Mesenchymal stem cell (in vitro differentiated cells and primary cell): Measurements from ENCODE around the gene KDM7A.

Experiments used
- DNase-seq: peaks from one replicate; pipeline ENCODE4 v3.0.0-alpha.2; 2013
- H2AFZ ChIP-seq: one replicate; pipeline ENCODE4 v1.6.1; 2013; ENCODE audit warnings: low read depth, mild to moderate bottlenecking, control low read depth, inconsistent platforms, low read length, moderate library complexity
- H2AK5ac ChIP-seq: 2 replicates; pipeline ENCODE4 v1.6.1; 2013; ENCODE audit warnings: low read length, moderate library complexity, mild to moderate bottlenecking, inconsistent platforms; ENCODE audit not compliant: severe bottlenecking
- H2BK120ac ChIP-seq: one replicate; pipeline ENCODE4 v1.6.1; 2013; ENCODE audit warnings: low read depth, mild to moderate bottlenecking, inconsistent platforms, low read length, moderate library complexity
- H2BK12ac ChIP-seq, 2 experiments: one replicate each; pipeline ENCODE4 v1.6.1; 2013; ENCODE audit warnings: inconsistent platforms in 2 of 2, low read length in 2 of 2, mild to moderate bottlenecking in 2 of 2, moderate library complexity in 2 of 2, control low read depth in 1 of 2
- H2BK15ac ChIP-seq: one replicate; pipeline ENCODE4 v1.6.1; 2013; ENCODE audit warnings: mild to moderate bottlenecking, low read depth, inconsistent platforms; ENCODE audit not compliant: poor library complexity, severe bottlenecking
- H2BK5ac ChIP-seq: 2 replicates; pipeline ENCODE4 v1.6.1; 2013; ENCODE audit warnings: low read depth, mild to moderate bottlenecking, low read length, control low read depth, inconsistent platforms; ENCODE audit not compliant: poor library complexity, severe bottlenecking
- H3K14ac ChIP-seq, 2 experiments: one replicate each; pipeline ENCODE4 v1.6.1; 2013; ENCODE audit warnings: inconsistent platforms in 2 of 2, low read length in 2 of 2, control low read depth in 1 of 2, mild to moderate bottlenecking in 1 of 2, moderate library complexity in 1 of 2
- H3K18ac ChIP-seq, 2 experiments: one replicate each; pipeline ENCODE4 v1.6.1; 2013; ENCODE audit warnings: inconsistent platforms in 2 of 2, low read length in 2 of 2, control low read depth in 1 of 2, low read depth in 1 of 2, mild to moderate bottlenecking in 1 of 2
- H3K23ac ChIP-seq, 2 experiments: one replicate each; pipeline ENCODE4 v1.6.1; 2013; ENCODE audit warnings: inconsistent platforms in 2 of 2, low read length in 2 of 2, mild to moderate bottlenecking in 2 of 2, moderate library complexity in 2 of 2, control low read depth in 1 of 2
- H3K27ac ChIP-seq: 2 replicates; pipeline ENCODE4 v1.5.1; 2013; ENCODE audit warnings: mild to moderate bottlenecking, moderate library complexity, low read length, control low read depth, inconsistent platforms; ENCODE audit not compliant: poor library complexity, severe bottlenecking
- H3K27me3 ChIP-seq, 2 experiments: 2 replicates each; pipeline versions ENCODE4 v1.6.1 to v1.7.0; 2013; ENCODE audit warnings: low read length in 2 of 2, mild to moderate bottlenecking in 2 of 2, moderate library complexity in 2 of 2, control low read depth in 1 of 2, inconsistent platforms in 1 of 2; ENCODE audit not compliant: control insufficient read depth in 1 of 2, insufficient read depth in 1 of 2
- H3K36me3 ChIP-seq, 2 experiments: 2 replicates each; pipeline versions ENCODE4 v1.6.1 to v1.7.0; 2013; ENCODE audit warnings: low read length in 2 of 2, control low read depth in 1 of 2, inconsistent platforms in 1 of 2, low read depth in 1 of 2, mild to moderate bottlenecking in 1 of 2; ENCODE audit not compliant: insufficient read depth in 2 of 2, control insufficient read depth in 1 of 2
- H3K4ac ChIP-seq, 2 experiments: one replicate each; pipeline ENCODE4 v1.6.1; 2013; ENCODE audit warnings: inconsistent platforms in 2 of 2, low read length in 2 of 2, mild to moderate bottlenecking in 2 of 2, moderate library complexity in 2 of 2, control low read depth in 1 of 2, low read depth in 1 of 2
- H3K4me1 ChIP-seq: 2 replicates; pipeline ENCODE4 v1.6.1; 2013; ENCODE audit warnings: low read depth, low read length, control low read depth; ENCODE audit not compliant: control insufficient read depth, insufficient read depth
- H3K4me2 ChIP-seq: 2 replicates; pipeline ENCODE4 v1.6.1; 2013; ENCODE audit warnings: low read length, mild to moderate bottlenecking, inconsistent platforms; ENCODE audit not compliant: poor library complexity, severe bottlenecking
- H3K4me3 ChIP-seq, 2 experiments: 2 replicates each; pipeline versions ENCODE4 v1.5.1 to v1.7.0; 2013; ENCODE audit warnings: low read length in 2 of 2, mild to moderate bottlenecking in 2 of 2, control low read depth in 1 of 2, low read depth in 1 of 2; ENCODE audit not compliant: insufficient read depth in 1 of 2
- H3K79me1 ChIP-seq: replicated peaks from 2 replicates; pipeline ENCODE4 v1.6.1; 2013; ENCODE audit warnings: mild to moderate bottlenecking, control low read depth, low read length, inconsistent platforms; ENCODE audit not compliant: poor library complexity, severe bottlenecking
- H3K9ac ChIP-seq: 2 replicates; pipeline ENCODE4 v1.7.0; 2013; ENCODE audit warnings: mild to moderate bottlenecking, low read length, moderate library complexity
- H3K9me3 ChIP-seq: 2 replicates; pipeline ENCODE4 v1.7.0; 2013; ENCODE audit warnings: mild to moderate bottlenecking, low read length; ENCODE audit not compliant: control insufficient read depth
- H4K8ac ChIP-seq: one replicate; pipeline ENCODE4 v1.6.1; 2013; ENCODE audit warnings: inconsistent platforms, mild to moderate bottlenecking, low read length, moderate library complexity
- H4K91ac ChIP-seq: one replicate; pipeline ENCODE4 v1.6.1; 2013; ENCODE audit warnings: mild to moderate bottlenecking, low read length, inconsistent platforms
- WGBS: methylation state at CpG from one replicate; pipeline ENCODE4 v1.1.7; 2013; ENCODE audit warnings: mixed read lengths; 5-methylcytosine and 5-hydroxymethylcytosine counted together

KDM7A gene

DNA sequence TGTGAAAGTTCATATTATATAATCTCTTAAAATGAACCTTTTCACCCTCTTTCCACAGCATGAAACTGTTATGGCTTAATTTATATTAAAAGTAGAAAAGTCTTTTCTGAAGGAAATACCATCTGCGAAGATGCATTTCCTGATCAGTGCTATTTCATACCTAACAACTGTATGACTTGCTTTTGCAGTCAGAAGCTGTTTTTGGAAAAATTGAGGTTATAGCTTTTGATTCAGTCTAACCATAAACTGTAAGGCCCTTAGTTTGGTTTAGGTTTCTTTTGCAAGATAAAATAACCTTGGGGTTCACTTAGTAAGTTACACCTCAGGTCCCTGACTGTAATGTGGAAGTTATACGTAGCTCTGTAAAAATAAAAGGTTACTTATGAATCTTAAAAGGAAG, 91.3 kb downstream of the KDM7A start:
- WGBS = no CpG with 5 or more reads among the region's 2 CpGs
- H3K36me3 ChIP-seq = peaks cover 0 to 25% of the 10 kb centered on the region in 2 experiments
- H2AFZ ChIP-seq = no peak overlapping the region
- no peak overlapping the region for H2BK5ac ChIP-seq
- H4K91ac ChIP-seq = no peak overlapping the region
- no peaks in the 10 kb centered on the region for H3K4me1 ChIP-seq
- no peak overlapping the region for H3K9ac ChIP-seq
- no peak overlapping the region for H2BK120ac ChIP-seq
- H3K18ac ChIP-seq = no peak overlapping the region
- no peak overlapping the region for H3K4me3 ChIP-seq
- DNase-seq = no peak
- H3K9me3 ChIP-seq = no peaks in the 10 kb centered on the region
- no peak overlapping the region for H2AK5ac ChIP-seq
- H3K4me2 ChIP-seq = no peak overlapping the region
- H3K79me1 ChIP-seq = no peaks in the 10 kb centered on the region
- H3K27me3 ChIP-seq = peaks cover 6 to 8% of the 10 kb centered on the region in 2 experiments
- no peak overlapping the region for H4K8ac ChIP-seq
- no peak overlapping the region for H3K27ac ChIP-seq
- H3K14ac ChIP-seq = no peak overlapping the region
- H3K23ac ChIP-seq = no peak overlapping the region
- no peak overlapping the region for H2BK12ac ChIP-seq
- no peak overlapping the region for H3K4ac ChIP-seq
- H2BK15ac ChIP-seq = no peak overlapping the region

DNA sequence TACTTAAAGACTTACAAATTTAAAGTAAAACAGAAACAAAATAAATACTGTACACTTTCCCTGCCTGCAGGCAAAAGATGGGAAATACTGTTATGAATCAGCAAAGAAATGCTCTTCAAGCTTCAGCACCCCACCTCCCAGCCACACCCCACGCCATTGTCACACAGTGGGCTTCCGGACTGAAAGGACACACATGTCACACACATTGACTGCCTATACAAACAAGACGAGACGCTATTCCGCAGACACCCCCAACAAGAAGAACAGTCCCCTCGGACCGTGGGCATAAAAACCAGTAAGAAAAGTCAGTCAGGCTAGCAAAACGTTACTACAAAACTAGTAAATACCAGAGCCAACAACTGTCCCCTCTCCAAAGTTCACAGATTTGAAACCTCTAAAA, 91.8 kb downstream of the KDM7A start:
- H3K79me1 ChIP-seq = no peaks in the 10 kb centered on the region
- H2AK5ac ChIP-seq = no peak overlapping the region
- H2BK15ac ChIP-seq = no peak overlapping the region
- no peak overlapping the region for H3K4ac ChIP-seq
- peaks cover 9 to 13% of the 10 kb centered on the region in 2 experiments for H3K27me3 ChIP-seq
- 88% methylated on average over 8 of the region's 8 CpGs for WGBS
- H2BK12ac ChIP-seq = no peak overlapping the region
- H2AFZ ChIP-seq = no peak overlapping the region
- H3K4me3 ChIP-seq = no peak overlapping the region
- DNase-seq = no peak
- H3K36me3 ChIP-seq = peaks cover 0 to 20% of the 10 kb centered on the region in 2 experiments
- H3K23ac ChIP-seq = no peak overlapping the region
- no peak overlapping the region for H2BK5ac ChIP-seq
- no peaks in the 10 kb centered on the region for H3K4me1 ChIP-seq
- no peak overlapping the region for H3K14ac ChIP-seq
- H2BK120ac ChIP-seq = no peak overlapping the region
- H4K91ac ChIP-seq = no peak overlapping the region
- H3K18ac ChIP-seq = no peak overlapping the region
- H3K4me2 ChIP-seq = no peak overlapping the region
- H3K27ac ChIP-seq = no peak overlapping the region
- H4K8ac ChIP-seq = no peak overlapping the region
- H3K9ac ChIP-seq = no peak overlapping the region
- no peaks in the 10 kb centered on the region for H3K9me3 ChIP-seq

DNA sequence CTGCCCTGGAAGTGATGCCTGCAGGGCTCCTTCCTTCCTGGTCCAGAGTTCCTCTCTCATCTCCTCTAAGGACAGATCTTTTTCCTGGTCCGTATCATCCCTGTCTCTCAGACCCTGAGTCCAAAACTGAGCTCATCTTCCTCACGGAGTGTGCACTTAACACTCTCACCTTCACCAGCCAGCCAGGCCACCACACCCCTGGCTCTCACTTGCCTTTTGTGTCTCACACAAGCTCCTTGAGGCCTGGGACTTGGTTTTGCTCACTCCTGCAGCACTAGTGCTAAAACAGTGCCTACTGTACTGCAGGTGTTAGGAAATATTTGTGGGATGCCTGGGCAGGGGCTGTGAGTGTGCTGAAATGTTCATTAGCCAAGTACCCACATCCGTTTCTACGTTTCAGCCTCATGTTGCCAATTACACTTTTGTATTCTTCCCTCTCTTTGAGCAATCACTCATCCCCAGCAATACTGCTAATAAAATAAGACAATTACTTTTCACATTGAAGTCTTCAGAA, 92.6 kb downstream of the KDM7A start:
- no peaks in the 10 kb centered on the region for H3K79me1 ChIP-seq
- no peak overlapping the region for H4K8ac ChIP-seq
- no peak overlapping the region for H2BK15ac ChIP-seq
- no peak overlapping the region for H2BK12ac ChIP-seq
- peaks cover 9 to 13% of the 10 kb centered on the region in 2 experiments for H3K27me3 ChIP-seq
- DNase-seq = no peak
- H3K9me3 ChIP-seq = no peaks in the 10 kb centered on the region
- no peak overlapping the region for H4K91ac ChIP-seq
- no peak overlapping the region for H3K4me2 ChIP-seq
- H2AFZ ChIP-seq = no peak overlapping the region
- no peaks in the 10 kb centered on the region for H3K4me1 ChIP-seq
- peaks cover 0 to 15% of the 10 kb centered on the region in 2 experiments for H3K36me3 ChIP-seq
- H3K4ac ChIP-seq = no peak overlapping the region
- no peak overlapping the region for H2BK5ac ChIP-seq
- no peak overlapping the region for H3K4me3 ChIP-seq
- no peak overlapping the region for H3K27ac ChIP-seq
- 82% methylated on average over 4 of the region's 4 CpGs for WGBS
- H2BK120ac ChIP-seq = no peak overlapping the region
- H3K14ac ChIP-seq = no peak overlapping the region
- no peak overlapping the region for H3K9ac ChIP-seq
- no peak overlapping the region for H3K18ac ChIP-seq
- H3K23ac ChIP-seq = no peak overlapping the region
- no peak overlapping the region for H2AK5ac ChIP-seq

DNA sequence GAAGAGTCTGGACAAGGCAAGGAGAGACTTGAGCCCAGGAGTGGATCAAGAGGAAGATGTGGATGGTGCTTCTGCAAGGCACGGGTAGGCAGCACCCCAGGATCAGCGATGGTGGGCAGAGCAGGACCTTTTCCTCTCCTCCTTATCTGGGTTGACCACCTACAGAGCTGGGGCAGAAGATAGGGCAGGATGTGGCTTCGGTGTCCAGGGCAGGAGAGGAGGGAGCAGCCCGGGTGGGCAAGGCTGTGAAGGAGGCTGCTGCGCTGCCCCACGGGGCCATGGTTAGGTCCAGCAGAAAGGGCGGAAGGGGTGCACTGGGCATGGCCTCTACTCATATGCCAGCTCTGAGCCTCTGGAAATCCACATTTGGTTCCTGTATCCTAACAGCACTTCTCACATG, 94.0 kb downstream of the KDM7A start:
- H3K4ac ChIP-seq = no peak overlapping the region
- no peak overlapping the region for H3K18ac ChIP-seq
- H3K79me1 ChIP-seq = no peaks in the 10 kb centered on the region
- peaks cover 0 to 3% of the 10 kb centered on the region in 2 experiments for H3K36me3 ChIP-seq
- no peak overlapping the region for H3K4me3 ChIP-seq
- no peaks in the 10 kb centered on the region for H3K9me3 ChIP-seq
- H3K4me1 ChIP-seq = peaks cover 3% of the 10 kb centered on the region
- H2AK5ac ChIP-seq = no peak overlapping the region
- no peak overlapping the region for H4K91ac ChIP-seq
- no peak overlapping the region for H3K14ac ChIP-seq
- no peak overlapping the region for H2BK120ac ChIP-seq
- H2AFZ ChIP-seq = no peak overlapping the region
- H2BK15ac ChIP-seq = no peak overlapping the region
- no peak overlapping the region for H3K23ac ChIP-seq
- no peak for DNase-seq
- no peak overlapping the region for H3K4me2 ChIP-seq
- H3K27me3 ChIP-seq = peaks cover 9 to 13% of the 10 kb centered on the region in 2 experiments
- no peak overlapping the region for H3K27ac ChIP-seq
- H3K9ac ChIP-seq = no peak overlapping the region
- H2BK12ac ChIP-seq = no peak overlapping the region
- no peak overlapping the region for H2BK5ac ChIP-seq
- H4K8ac ChIP-seq = peak overlapping the region; percentile 59
- 97% methylated on average over 4 of the region's 7 CpGs for WGBS
